ENCODE results near the gene DENND6B. TPM values are rescaled to one million over a fixed set of nuclear protein-coding genes. Genes with fewer than 3 reads are reported as not detected.
"Not testable (repeated sequence)": the region's sequence is repeated elsewhere in the genome, so short reads cannot be mapped to it uniquely, and the experiment has no call there.

DENND6B gene
- polyA plus RNA-seq, 3 donors, result 2.0 to 4.0 (median 2.5) TPM

DNA sequence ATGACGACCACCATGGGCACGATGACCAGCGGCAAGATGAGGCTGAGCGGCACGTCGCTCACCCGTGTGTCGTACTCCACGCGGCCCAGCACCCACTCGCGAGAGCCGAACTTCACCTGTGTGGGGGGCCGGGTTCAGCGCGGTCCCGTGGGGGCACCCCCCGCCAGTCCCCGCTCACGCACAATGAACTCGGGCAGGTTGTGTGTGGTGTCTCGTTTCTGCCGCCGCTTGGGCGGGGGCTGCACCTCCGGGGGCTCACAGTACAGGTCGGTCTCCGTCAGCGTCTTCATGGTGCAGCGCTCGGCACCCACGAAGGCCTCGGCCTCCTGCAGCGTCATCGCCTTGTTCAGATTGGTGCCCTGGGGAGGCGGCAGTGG, 45.4 kb downstream of the DENND6B start:
- no peak overlapping the region for H3K27ac ChIP-seq (ENCODE audit: low read depth, low read length)

DNA sequence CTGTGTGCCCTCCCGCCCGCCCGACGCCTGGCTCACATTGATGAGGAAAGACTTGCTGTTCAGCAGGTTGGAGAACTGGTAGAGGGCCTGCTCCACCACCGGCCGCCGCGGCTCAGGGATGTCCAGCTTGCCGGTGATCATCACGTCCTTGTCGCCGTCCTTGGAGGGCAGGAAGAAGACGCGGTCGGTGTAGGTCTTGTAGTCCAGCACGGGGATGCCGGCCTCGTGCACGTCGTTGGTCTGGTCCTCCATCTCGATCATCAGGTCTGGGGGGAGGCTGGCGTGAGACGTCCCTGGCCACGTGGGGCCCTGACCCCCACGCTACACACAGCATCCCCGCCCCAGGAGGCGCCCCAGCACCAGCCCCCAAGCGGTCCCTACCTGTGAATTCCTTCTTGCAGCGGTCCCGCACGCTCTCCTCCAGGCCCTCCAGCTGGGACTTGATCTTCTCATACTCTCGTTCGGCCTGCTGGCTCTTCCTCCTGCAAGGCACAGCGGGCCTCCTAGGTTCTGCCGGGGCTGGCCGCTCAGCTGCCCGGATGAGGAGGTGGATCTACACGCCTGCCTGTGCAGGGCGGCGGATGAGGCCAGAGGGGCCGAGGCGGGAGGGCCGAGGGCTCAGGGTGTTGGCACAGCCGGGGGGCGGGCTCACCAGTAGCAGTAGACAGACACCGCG, 46.0 kb downstream of the DENND6B start:
- WGBS, 3 donors, result 91 to 96% (median 92%) methylated on average over 39 to 47 of the region's 47 CpGs
- H3K27ac ChIP-seq (ENCODE audit: low read depth, low read length), result no peak overlapping the region

More for the DNA sequence above, 45.4 kb downstream of the DENND6B start:
- WGBS, 3 donors, result 90 to 97% (median 96%) methylated on average over 30 to 36 of the region's 36 CpGs

DNA sequence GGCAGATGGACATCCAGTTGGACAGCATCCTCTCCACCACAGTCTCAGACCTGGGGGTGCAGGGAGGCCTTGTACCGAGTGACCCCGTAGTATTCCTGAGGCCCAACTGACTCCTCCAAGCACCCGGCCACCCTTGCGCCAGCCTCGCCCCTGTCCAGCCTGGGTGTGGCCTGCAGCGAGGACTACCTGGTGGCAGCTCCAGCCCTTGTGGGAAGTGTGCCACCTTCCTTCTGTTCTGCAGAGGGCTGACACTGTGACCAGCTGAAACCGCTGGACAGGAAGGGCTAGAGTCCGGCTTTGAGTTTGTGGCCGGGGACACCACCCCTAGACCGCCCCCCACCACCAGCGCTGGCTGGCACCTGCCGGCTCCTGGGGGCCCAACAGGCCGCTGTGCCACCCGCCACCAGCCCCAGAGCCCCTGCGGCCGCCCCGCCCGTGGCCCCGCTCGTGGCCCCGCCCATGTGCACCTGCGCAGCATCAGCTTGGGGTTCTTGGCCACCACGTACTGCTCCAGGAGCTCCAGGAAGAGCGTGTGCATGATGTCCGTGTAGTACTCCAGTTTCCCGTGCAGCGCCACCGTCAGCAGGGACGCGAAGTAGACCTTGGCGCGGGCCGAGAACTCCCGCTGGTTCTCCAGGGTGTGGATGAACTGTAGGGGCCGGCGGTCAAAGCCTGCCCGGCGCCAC, 46.6 kb downstream of the DENND6B start:
- 92 to 95% (median 94%) methylated on average over 38 of the region's 38 CpGs for WGBS, 3 donors
- no peak overlapping the region for H3K27ac ChIP-seq (ENCODE audit: low read depth, low read length)

DNA sequence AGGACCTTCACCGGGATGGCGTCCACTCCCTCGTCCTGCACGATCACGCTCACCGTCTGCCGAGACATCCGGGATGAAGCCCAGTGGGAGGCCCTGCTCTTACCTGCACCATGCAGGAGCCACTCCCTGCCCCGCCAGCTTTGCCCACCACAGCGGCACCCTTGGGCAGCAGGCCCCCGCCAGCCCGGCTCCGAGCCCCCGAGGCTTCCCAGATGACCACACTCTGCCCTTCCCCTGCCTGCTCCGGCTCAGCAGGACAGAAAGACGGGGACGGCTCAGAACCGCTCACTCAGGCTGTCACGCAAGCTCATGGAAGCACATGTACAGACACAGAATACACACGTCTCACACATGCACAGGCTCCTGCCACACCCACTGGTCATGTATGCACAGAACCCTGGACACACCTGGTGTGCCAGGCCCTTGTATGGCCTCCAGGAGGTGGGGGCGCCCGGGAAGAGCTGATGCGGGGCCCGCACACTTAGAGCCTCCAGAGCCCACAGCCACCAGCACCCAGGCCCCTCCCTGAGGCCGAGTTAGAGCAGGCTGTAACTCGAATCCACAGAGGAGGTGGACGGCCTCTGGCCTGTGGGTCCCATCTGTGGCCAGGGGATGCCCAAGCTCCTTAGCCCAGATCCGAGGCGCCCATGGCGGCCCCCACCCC, 47.7 kb downstream of the DENND6B start:
- 92 to 93% (median 92%) methylated on average over 30 of the region's 30 CpGs for WGBS, 3 donors
- no peak overlapping the region for H3K27ac ChIP-seq (ENCODE audit: low read depth, low read length)

DNA sequence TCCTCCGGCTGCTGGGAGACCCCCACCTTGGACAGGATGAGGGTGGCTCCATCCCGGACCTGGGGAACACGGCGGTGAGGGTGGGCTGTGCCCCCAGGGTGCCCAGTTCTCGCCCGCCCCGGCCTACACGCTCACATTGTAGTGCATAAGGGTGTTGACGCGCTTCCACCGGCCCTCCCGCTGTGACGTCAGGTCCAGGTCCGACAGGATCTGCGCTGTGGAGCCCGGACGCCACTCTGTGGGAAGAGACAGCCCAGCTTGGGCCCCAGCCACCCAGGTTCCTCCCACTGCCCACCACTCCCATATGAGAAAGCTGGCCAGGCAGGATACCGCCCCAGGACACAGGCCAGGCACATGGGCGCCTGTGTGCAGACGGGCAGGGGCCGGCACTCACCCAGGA, 48.4 kb downstream of the DENND6B start:
- WGBS, 3 donors, result 94 to 95% (median 94%) methylated on average over 18 to 21 of the region's 21 CpGs

DNA sequence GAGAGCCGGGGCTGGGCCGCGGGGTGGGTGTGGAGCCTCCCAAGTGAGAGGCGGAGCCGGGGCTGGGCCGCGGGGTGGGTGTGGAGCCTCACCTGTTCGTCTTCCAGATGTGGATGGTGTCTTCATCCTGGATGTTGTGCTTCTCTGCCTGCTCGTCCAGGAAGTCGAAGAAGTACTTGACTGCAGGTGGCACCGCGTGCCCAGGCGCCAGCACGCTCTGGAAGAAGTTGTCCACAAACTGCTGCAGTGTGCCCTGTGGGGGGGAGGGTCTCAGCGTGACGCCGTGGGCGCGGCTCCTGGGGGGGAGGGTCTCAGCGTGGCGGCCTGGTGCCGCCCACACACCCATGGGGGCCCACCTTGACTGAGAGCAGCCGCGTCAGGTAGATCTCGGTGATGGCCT, 49.1 kb downstream of the DENND6B start:
- WGBS, 3 donors, result 86 to 90% (median 87%) methylated on average over 23 to 25 of the region's 25 CpGs
- no peak overlapping the region for H3K27ac ChIP-seq (ENCODE audit: low read depth, low read length)

More for the DNA sequence above, 48.4 kb downstream of the DENND6B start:
- no peak overlapping the region for H3K27ac ChIP-seq (ENCODE audit: low read depth, low read length)

DNA sequence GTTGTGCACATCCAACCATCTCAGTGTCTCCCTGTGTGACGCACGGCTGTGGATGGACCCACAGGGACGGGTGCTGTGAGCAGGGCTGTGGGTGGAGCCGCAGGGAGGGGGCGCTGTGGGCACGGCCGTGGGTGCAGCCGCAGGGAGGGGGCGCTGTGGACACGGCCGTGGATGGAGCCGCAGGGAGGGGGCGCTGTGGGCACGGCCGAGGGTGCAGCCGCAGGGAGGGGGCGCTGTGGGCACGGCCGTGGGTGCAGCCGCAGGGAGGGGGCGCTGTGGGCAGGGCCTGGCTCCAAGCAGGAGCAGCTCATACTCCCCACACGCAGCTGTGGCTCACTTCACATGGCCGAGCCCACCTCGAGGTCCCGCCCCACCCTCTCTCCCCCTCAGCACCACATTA, 50.7 kb downstream of the DENND6B start:
- no peak overlapping the region for H3K27ac ChIP-seq (ENCODE audit: low read depth, low read length)
- 66 to 78% (median 69%) methylated on average over 22 to 25 of the region's 25 CpGs for WGBS, 3 donors

DNA sequence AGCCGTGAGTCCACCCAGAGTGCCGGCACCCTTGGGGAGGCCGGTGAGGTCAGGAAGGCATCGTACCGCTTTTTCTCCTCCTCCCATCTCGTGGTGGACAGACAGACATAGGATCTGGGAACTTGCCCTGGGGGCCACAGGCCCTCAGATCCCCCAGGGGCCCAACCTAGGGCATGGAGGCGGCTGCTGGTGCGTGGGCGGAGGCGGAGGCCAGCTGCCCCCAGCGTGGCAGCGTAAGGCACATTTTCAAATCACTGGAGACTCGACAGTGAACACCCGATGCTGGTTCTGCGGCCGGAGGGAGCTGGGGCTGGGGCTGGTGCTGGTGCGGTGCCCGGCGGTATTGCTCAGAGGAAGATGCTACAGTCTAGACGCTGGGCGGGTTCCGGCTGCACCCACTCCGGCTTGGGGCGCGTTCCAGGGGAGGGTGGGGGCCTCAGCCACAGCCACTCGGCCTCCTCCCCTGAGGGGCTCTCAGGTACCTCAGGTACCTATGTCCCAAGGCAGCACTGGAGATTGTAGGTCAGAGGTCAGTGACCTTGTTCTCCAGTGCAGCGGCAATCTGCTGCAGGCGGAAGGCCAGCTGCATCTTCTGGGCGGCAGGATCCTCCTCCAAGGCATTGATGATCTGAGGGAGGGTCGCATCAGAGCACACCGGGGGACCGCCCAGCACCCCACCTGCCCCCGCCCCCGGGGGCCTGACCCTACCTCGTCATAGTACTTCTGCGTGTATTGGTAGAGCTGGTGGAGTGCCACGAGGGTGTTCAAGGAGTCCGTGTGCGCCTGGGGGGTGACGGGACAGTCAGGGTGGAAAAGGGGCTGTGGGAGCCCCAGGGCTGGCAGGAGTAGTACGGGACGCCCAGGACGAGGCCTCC, 51.4 kb downstream of the DENND6B start:
- WGBS, 3 donors, result 87 to 90% (median 88%) methylated on average over 43 of the region's 43 CpGs
- no peak overlapping the region for H3K27ac ChIP-seq (ENCODE audit: low read depth, low read length)

DNA sequence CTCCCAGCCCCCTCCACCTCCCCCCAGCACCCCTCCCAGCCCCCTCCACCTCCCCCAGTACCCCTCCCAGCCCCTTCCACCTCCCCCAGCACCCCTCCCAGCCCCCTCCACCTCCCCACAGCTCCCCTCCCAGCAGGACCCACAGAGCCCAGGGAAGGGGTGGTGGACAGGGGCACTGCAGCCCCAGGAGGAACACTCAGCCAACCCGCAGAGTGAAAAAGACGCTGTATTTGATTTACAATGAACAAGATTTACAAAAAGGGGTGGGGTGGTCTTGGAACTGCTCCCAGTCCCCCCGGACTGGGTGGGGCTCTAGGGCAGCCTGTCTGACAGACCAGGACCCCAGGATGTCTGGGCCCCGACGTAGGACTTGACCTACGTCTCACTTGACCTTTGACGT, 52.0 kb downstream of the DENND6B start:
- 66 to 74% (median 67%) methylated on average over 7 of the region's 7 CpGs for WGBS, 3 donors
- no peak overlapping the region for H3K27ac ChIP-seq (ENCODE audit: low read depth, low read length)

DNA sequence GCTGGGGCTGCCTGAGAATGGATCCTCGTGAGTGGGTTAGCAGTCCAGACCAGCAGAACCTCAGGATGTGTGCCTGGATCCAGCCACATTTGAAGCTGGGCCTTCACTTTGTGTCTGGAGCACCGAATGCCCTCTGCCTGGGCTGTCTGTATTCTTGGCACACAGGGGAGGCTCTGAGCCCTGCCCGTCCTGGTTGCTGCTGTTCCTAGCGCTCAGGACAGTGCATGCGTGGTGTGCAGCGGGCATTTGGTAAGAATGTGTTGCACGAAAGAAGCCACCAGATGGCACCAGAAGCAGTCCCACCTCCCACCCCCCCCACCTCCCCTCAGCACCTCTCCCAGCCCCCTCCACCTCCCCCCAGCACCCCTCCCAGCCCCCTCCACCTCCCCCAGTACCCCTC, 52.5 kb downstream of the DENND6B start:
- 15 to 36% (median 26%) methylated on average over 5 to 7 of the region's 7 CpGs for WGBS, 3 donors
- H3K27ac ChIP-seq (ENCODE audit: low read depth, low read length), result no peak overlapping the region

DNA sequence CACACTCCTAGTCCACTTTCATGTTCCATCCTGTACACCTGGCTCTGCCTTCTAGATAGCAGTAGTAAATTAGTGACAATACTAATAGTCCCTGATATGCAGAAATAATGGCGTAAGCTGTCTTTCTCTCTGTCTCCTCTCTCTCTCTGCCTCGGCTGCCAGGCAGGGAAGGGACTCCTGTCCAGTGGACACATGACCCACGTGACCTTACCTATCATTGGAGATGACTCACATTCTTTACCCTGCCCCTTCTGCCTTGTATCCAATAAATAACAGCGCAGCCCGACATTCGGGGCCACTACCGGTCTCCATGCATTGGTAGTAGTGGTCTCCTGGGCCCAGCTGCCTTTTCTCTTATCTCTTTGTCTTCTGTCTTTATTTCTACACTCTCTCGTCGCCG, 53.0 kb downstream of the DENND6B start:
- H3K27ac ChIP-seq (ENCODE audit: low read depth, low read length), result not testable (repeated sequence)
- WGBS, 3 donors, result 74 to 89% (median 86%) methylated on average over 10 of the region's 10 CpGs

DNA sequence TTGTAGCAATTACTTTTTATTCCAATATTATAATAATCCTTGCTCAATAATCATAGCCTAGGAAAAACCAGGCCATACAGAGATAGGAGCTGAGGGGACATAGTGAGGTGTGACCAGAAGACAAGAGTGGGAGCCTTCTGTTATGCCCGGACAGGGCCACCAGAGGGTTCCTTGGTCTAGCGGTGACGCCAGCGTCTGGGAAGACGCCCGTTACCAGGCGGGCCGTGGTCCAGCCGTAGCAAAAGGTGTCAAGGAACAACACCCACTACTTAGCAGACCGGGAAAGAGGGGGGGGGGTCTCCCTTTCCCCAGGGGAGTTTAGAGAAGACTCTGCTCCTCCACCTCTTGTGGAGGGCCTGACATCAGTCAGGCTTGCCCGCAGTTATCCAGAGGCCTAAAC, 53.5 kb downstream of the DENND6B start:
- WGBS, 3 donors, result 52 to 62% (median 53%) methylated on average over 10 to 11 of the region's 11 CpGs
- not testable (repeated sequence) for H3K27ac ChIP-seq (ENCODE audit: low read depth, low read length)

DNA sequence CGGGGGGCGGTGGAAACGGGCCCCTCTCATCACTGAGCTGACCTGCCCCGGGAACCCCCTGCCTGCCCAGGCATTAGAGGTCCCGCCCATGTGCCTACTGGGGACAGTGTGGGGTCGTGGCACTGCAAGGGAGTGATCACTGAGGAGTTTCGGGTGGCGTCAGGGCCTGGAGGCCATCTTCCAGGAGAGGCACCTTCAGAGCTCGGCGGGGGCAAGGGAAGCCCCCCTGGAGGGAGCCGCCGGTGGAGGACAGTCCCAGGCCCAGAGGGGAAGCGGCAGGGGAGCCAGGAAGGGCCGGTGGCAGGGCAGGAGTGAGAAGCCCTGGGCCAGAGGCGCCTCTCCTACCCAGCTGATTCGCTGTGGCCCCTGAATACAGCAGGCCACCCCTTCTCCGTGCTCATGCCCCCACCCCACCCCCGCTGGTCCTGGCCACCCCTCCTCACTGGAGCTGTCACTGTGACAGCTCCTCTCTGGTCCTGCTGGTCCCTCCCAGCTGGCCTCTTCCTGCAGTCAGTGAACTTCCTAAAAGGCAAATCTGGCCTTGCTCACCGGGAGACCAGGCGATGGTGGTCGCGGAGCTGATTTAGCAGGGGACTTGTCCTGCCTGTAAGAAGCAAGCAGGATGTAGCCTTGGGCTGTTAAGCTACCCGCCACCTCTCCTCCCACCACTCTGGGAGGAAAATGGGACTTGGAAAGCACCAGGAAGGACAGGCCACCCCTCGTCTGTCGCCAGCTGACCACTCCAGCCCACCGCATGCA, 54.6 kb downstream of the DENND6B start:
- 43 to 57% (median 46%) methylated on average over 19 to 26 of the region's 26 CpGs for WGBS, 3 donors
- no peak overlapping the region for H3K27ac ChIP-seq (ENCODE audit: low read depth, low read length)

DNA sequence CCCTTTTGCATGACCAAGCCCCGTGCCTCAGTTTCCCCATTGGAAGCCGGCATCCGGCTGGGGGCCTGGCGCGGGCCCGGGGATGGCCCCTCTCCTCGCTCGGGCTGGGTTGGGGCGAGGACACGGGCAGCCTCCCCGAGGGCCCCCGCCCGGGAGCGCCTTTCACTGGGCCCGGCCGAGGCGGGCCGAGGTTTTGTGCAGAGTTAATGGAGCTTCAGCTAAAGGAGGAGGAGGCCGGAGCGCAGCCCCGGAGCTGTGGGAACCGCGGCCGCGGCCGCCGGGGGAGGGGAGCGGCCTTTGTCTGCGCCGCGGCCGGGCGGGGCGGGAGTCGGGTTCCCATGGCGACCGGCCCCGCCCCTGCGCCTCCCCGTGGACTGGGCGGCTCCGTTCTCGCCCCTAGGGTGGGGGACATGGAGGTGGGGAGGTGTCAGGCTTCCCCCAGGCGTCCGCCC, 55.3 kb downstream of the DENND6B start:
- WGBS, 3 donors, result 0 to 2% (median 1%) methylated on average over 24 to 45 of the region's 45 CpGs
- no peak overlapping the region for H3K27ac ChIP-seq (ENCODE audit: low read depth, low read length)

DNA sequence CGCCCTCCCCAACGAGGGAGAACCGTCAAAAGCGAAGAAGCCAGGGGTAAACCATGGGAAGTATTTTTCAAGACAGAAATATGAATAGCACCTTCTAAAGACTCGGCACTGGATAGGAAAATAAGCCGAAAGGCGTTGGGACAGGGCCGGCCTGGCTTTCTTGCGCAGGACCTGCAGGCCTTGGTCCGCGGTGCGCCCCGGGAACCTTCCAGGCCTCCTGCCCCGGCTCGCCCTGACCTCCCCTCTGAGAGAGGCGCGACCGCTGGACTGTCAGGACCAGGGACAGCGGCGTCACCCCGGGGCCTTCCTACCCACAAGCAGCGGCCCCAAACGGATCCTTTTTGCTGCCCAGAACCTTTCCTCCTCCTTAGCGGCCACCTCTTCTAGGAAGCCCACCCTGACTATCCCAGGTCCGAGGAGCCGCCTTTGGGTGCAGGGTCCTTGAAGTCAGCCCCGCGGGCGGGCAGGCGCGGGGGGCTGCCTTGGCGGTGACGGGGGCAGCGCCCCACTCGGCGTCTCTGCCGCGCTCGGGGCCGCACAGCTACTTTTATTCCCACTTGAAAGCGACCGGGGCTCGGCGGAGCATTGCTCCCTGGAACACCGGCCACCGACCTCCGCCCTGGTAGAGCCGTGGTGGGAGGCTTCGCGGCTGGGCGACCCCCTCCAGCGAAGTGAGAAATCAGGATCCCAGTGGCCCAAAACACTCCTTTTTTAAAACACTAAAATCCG, 56.0 kb downstream of the DENND6B start:
- H3K27ac ChIP-seq (ENCODE audit: low read depth, low read length), result no peak overlapping the region
- 1 to 3% (median 2%) methylated on average over 51 to 53 of the region's 53 CpGs for WGBS, 3 donors

DNA sequence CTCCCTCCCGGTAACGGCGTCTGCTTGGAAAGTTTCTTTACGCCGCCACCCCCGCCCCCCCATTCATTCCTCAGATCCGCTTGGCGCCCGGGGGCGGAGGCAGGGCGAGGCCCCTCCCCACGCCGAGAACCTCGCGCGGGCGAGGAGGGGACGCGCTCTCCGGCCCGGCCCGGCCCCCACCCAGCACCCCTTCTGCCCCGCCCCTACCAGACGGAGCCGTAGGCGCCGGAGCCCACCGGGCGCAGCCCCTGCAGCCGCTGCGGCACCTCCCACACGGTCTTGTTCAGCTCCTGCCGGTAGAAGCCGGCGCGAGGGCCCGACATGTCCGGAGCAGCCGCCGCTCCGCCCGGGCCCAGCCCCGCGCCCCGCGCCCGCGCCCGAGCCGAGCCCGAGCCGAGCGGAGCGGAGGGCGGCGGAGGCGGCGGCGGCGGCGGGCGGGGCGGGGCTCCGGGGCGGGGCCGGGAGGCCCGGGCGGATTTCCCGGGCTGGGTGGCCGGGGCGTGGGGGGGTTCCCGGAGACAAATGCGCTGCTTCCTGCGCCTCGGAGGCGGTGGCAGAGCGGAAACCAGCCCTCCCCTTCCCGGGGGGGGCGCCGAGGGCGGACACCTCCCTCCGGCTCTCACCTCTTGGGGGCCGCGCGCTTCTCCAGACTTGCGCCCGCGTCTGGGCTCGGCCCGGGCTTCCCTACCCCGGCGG, 56.7 kb downstream of the DENND6B start, which contains the start of gene MAPK11:
Gene MAPK11 (minus strand): TSS at position 411 of the 696 bp plus-strand sequence. CDS start 88 bp downstream, at position 323.
- H3K27ac ChIP-seq (ENCODE audit: low read depth, low read length), result peak within 1 kb of the TSS; percentile 6
- WGBS, 3 donors, result 1% methylated on average over 36 to 91 of the region's 92 CpGs

DNA sequence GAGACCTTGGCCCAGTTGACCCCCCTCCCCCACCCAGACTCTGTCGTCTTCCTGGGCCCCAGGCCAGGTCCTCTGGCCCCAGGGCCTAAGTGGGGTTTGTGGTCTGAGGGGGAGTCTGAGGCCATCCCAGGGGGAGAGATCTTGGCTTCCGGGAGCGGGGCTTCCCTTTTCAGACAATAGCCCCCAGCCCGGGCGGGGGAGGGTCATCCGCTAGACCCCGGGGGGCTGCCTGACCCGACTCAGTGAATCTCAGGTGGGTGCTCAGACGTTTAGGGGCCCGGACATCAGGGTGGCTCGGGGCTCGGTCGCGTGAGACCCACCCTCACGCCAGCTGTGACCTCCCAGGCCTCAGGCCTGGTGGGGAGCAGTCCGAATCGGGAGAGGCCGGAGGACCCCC, 57.2 kb downstream of the DENND6B start:
- 5 to 24% (median 11%) methylated on average over 17 to 18 of the region's 18 CpGs for WGBS, 3 donors
- H3K27ac ChIP-seq (ENCODE audit: low read depth, low read length), result no peak overlapping the region

All from adipose tissue (tissue), 3 donors.